COLO829 (cell line): ENCODE data around the gene SNRPB.

Source experiments
- DNase-seq: peaks from one replicate; pipeline ENCODE4 v3.0.0; 2012; ENCODE audit warnings: low spot score

The SNRPB gene

GRCh38 chr20:2420510-2420909, 50.1 kb downstream of the SNRPB start:
- DNase-seq = no peak

- DNase-seq = no peak
These were observed 52.2 kb downstream of the SNRPB start for GRCh38 chr20:2418388-2418787.

DNA sequence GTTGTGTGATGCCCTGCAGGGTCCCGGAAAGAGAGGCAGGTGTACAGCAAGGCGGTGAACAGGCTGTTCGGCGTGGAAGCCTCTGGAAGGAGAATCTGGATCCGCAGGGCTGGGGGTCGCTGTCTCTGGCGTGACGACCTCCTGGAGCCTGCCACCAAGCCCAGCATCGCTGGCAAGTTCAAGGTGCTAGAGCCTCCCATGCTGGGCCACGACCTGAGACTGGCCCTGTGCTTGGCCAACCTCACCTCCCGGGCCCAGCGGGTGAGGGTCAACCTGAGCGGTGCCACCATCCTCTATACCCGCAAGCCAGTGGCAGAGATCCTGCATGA, 53.4 kb downstream of the SNRPB start:
- no peak for DNase-seq

DNA sequence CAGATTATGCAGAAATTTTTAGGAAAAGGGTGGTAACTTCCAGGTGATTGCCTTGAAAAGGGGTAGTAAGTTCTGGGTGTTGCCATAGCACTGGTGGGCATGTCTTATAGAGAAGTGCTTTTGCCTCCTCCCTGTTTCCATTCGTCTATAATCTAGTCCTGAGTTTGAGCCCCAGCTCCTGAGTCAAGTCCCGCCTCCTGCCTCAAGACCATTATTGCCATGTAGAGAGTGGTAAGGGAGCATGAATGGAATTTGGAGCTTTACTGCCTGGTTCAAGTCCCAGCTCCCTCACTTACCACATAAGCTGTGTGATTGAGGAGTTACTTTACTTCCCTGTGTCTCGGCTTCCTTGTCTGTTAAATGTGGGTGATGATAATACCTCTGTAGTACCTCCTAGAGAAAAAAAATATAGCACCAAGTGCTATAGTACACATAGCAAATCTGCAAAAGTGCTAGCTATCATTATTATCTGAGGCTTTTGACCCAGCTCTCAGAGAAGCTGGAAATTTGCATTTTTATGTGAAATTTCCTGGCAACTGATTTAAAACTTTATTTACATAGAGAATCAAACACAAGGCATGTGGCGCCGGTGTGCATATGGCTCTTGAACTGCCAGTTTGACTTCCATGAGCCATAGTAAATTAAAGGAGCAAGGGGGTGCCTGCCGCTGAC, 53.9 kb downstream of the SNRPB start:
- no peak for DNase-seq
